HL-60 (cell line): ENCODE measurements around the gene FUT8.

ENCODE experiments used
- POLR2AphosphoS5 ChIP-seq: IDR thresholded peaks from 2 replicates; pipeline ENCODE4 v1.6.1; 2012; ENCODE audit warnings: low read depth
- SPI1 ChIP-seq: IDR thresholded peaks from 2 replicates; pipeline ENCODE4 v1.6.1; 2012; ENCODE audit warnings: low read depth, mild to moderate bottlenecking, borderline replicate concordance
- TF ChIP-seq, protein P1 (sequence below): IDR thresholded peaks from one replicate; pipeline ENCODE4 v1.5.1; 2011; ENCODE audit warnings: low read length, control low read depth, inconsistent platforms; ENCODE audit not compliant: insufficient read depth
- TF ChIP-seq, protein P2 (sequence below): IDR thresholded peaks from 2 replicates; pipeline ENCODE4 v1.6.1; 2012; ENCODE audit warnings: low read depth; ENCODE audit not compliant: insufficient replicate concordance

DNA sequence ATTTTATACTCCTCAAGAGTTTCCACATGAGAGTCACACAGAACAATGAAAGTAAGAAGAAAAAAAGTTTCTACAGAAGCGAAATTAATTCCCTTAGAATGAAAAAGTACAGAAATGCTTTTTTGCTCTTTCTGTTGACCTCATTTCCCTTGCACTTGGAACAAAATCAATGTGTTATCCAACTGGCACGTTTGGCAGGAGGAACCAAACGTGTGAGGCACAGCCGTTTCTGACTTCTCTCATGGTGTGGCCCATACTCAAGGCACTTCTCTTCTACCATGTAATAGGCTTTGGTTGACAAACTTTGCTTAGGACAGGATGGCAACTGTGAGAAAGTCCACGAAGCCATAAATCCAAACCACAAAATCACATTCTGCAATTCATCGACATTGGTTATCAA, 297.0 kb downstream of the FUT8 start:
- TF ChIP-seq, protein P1, sequence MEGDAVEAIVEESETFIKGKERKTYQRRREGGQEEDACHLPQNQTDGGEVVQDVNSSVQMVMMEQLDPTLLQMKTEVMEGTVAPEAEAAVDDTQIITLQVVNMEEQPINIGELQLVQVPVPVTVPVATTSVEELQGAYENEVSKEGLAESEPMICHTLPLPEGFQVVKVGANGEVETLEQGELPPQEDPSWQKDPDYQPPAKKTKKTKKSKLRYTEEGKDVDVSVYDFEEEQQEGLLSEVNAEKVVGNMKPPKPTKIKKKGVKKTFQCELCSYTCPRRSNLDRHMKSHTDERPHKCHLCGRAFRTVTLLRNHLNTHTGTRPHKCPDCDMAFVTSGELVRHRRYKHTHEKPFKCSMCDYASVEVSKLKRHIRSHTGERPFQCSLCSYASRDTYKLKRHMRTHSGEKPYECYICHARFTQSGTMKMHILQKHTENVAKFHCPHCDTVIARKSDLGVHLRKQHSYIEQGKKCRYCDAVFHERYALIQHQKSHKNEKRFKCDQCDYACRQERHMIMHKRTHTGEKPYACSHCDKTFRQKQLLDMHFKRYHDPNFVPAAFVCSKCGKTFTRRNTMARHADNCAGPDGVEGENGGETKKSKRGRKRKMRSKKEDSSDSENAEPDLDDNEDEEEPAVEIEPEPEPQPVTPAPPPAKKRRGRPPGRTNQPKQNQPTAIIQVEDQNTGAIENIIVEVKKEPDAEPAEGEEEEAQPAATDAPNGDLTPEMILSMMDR, result no peak
- no peak for TF ChIP-seq POLR2AphosphoS5
- TF ChIP-seq, protein P2, sequence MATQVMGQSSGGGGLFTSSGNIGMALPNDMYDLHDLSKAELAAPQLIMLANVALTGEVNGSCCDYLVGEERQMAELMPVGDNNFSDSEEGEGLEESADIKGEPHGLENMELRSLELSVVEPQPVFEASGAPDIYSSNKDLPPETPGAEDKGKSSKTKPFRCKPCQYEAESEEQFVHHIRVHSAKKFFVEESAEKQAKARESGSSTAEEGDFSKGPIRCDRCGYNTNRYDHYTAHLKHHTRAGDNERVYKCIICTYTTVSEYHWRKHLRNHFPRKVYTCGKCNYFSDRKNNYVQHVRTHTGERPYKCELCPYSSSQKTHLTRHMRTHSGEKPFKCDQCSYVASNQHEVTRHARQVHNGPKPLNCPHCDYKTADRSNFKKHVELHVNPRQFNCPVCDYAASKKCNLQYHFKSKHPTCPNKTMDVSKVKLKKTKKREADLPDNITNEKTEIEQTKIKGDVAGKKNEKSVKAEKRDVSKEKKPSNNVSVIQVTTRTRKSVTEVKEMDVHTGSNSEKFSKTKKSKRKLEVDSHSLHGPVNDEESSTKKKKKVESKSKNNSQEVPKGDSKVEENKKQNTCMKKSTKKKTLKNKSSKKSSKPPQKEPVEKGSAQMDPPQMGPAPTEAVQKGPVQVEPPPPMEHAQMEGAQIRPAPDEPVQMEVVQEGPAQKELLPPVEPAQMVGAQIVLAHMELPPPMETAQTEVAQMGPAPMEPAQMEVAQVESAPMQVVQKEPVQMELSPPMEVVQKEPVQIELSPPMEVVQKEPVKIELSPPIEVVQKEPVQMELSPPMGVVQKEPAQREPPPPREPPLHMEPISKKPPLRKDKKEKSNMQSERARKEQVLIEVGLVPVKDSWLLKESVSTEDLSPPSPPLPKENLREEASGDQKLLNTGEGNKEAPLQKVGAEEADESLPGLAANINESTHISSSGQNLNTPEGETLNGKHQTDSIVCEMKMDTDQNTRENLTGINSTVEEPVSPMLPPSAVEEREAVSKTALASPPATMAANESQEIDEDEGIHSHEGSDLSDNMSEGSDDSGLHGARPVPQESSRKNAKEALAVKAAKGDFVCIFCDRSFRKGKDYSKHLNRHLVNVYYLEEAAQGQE, result no peak
- TF ChIP-seq SPI1, result no peak
